Pulmonary artery endothelial cell (primary cell): Measurements from ENCODE around the gene POLR2J3. TPM values are rescaled to one million over a fixed set of nuclear protein-coding genes. Genes with fewer than 3 reads are reported as not detected.
"Not testable (repeated sequence)": the region's sequence is repeated elsewhere in the genome, so short reads cannot be mapped to it uniquely, and the experiment has no call there.

Source experiments
- DNase-seq: peaks from one replicate; pipeline ENCODE4 v3.0.0-alpha.2; 2011; ENCODE audit warnings: low read depth, low spot score
- total RNA-seq: library from RNA; depleted of rRNA; stranded (reverse); fragments of >200 nt; gene quantifications from 2 replicates; pipeline ENCODE4 v1.2.3, GENCODE V29; 2014

The POLR2J3 gene
- total RNA-seq, 1 donor from 2014 or later, result 16.9 TPM

GRCh38 chr7:102520797-102521196, 51.6 kb downstream of the POLR2J3 start:
- not testable (repeated sequence) for DNase-seq

GRCh38 chr7:102517550-102518147, 54.7 kb downstream of the POLR2J3 start, which contains the start of gene RASA4B:
RASA4B (minus strand) TSS chr7:102517777; CDS start chr7:102517710, 67 bp downstream.
- not testable (repeated sequence) for DNase-seq

Other genes starting within 250 kb of the POLR2J3 start
- not detected in 2 replicates for gene SPDYE6, start 216.1 kb downstream of the POLR2J3 start, total RNA-seq
- 13.8 and 14.3 TPM in 2 replicates for gene PRKRIP1, start 176.2 kb downstream of the POLR2J3 start, total RNA-seq
- gene ORAI2, start 139.0 kb downstream of the POLR2J3 start, total RNA-seq, result 84.0 and 102 TPM in 2 replicates
- gene ALKBH4, start 107.7 kb downstream of the POLR2J3 start, total RNA-seq, result 11.5 and 13.4 TPM in 2 replicates
- 27.1 and 35.7 TPM in 2 replicates for gene LRWD1, start 107.6 kb downstream of the POLR2J3 start, total RNA-seq
- gene POLR2J, start 93.7 kb downstream of the POLR2J3 start, total RNA-seq, result 38.6 and 42.0 TPM in 2 replicates
- gene RASA4B, start 54.8 kb downstream of the POLR2J3 start, total RNA-seq, result 1.5 and 2.2 TPM in 2 replicates
- 1.2 and 1.3 TPM in 2 replicates for gene UPK3BL2, start 28.9 kb downstream of the POLR2J3 start, total RNA-seq
- not detected in 2 replicates for gene SPDYE2, start 21.4 kb downstream of the POLR2J3 start, total RNA-seq
- 2.5 and 3.6 TPM in 2 replicates for gene RASA4, start 44.2 kb upstream of the POLR2J3 start, total RNA-seq
- 5.3 and 8.6 TPM in 2 replicates for gene UPK3BL1, start 70.2 kb upstream of the POLR2J3 start, total RNA-seq
- gene SPDYE2B, start 77.7 kb upstream of the POLR2J3 start, total RNA-seq, result not detected in 2 replicates
- 1.7 and 2.6 TPM in 2 replicates for gene POLR2J2, start 99.1 kb upstream of the POLR2J3 start, total RNA-seq
- 8.8 and 10.9 TPM in 2 replicates for gene FAM185A, start 176.4 kb upstream of the POLR2J3 start, total RNA-seq